ENCODE measurements around the gene VWA8. TPM values are rescaled to one million over a fixed set of nuclear protein-coding genes. Genes with fewer than 3 reads are reported as not detected.

The VWA8 gene
- total and polyA plus RNA-seq, 7 experiments from 2014 or later = 4.8 to 26.3 (median 21.6) TPM

GRCh38 chr13:41833831-41834230 lies 127.1 kb downstream of the VWA8 start:
- H3K27ac ChIP-seq (ENCODE audit: low read depth, low read length) = no peak overlapping the region
- intact Hi-C loops (cut with micrococcal nuclease) = no loop called here
- Mint-ChIP-seq H3K9me3 (peaks cover 0 to 5% (median 0%) of the 10 kb centered on the region in 11 donors), H3K4me3 (no peak overlapping the region), H3K4me1 (peaks cover 0 to 2% (median 0%) of the 10 kb centered on the region in 7 donors), H3K27me3 (no peaks in the 10 kb centered on the region), H3K36me3 (peaks cover 5 to 60% (median 43%) of the 10 kb centered on the region in 5 donors), H3K27ac (no peak overlapping the region)
- DNase-seq (no peak), ATAC-seq (no peak)
- no peak overlapping the region for H3K4me3 ChIP-seq (ENCODE audit: low read length)
- H3K4me1 ChIP-seq (ENCODE audit: control insufficient read depth in 2 of 2, insufficient read depth in 2 of 2, low read length in 2 of 2) = no peaks in the 10 kb centered on the region
- no peaks in the 10 kb centered on the region for H3K27me3 ChIP-seq (ENCODE audit: control insufficient read depth in 2 of 2, insufficient read depth in 2 of 2, low read length in 2 of 2)
- ChIA-PET CTCF (interaction anchor here (0.7 kb wide), 1 partner anchor 164 kb away, joined by 4 read pairs; no protein-coding TSS in a partner anchor), POLR2A (no interaction called here)
- H3K9me3 ChIP-seq (ENCODE audit: control insufficient read depth in 2 of 3, low read length in 3 of 3) = no peaks in the 10 kb centered on the region
- peaks cover 0 to 12% (median 0%) of the 10 kb centered on the region in 3 experiments for H3K36me3 ChIP-seq (ENCODE audit: control insufficient read depth in 2 of 3, insufficient read depth in 3 of 3, low read length in 3 of 3)

GRCh38 chr13:41833201-41833600 lies 127.7 kb downstream of the VWA8 start:
- CTCF ChIA-PET = no interaction called here
- no peak for DNase-seq
- no peak overlapping the region for H3K4me3 ChIP-seq (ENCODE audit: low read length)
- intact Hi-C loops (cut with micrococcal nuclease) = no loop called here
- Mint-ChIP-seq H3K27ac (no peak overlapping the region), H3K4me1 (peaks cover 0 to 2% (median 0%) of the 10 kb centered on the region in 7 donors), H3K27me3 (no peaks in the 10 kb centered on the region), H3K36me3 (peaks cover 5 to 62% (median 44%) of the 10 kb centered on the region in 5 donors), H3K4me3 (no peak overlapping the region), H3K9me3 (peaks cover 0 to 5% (median 0%) of the 10 kb centered on the region in 11 donors)
- H3K27me3 ChIP-seq (ENCODE audit: control insufficient read depth in 2 of 2, insufficient read depth in 2 of 2, low read length in 2 of 2) = no peaks in the 10 kb centered on the region
- no peak for ATAC-seq
- POLR2A ChIA-PET = no interaction called here
- H3K36me3 ChIP-seq (ENCODE audit: control insufficient read depth in 2 of 3, insufficient read depth in 3 of 3, low read length in 3 of 3) = peaks cover 0 to 12% (median 0%) of the 10 kb centered on the region in 3 experiments
- no peaks in the 10 kb centered on the region for H3K9me3 ChIP-seq (ENCODE audit: control insufficient read depth in 2 of 3, low read length in 3 of 3)
- no peak overlapping the region for H3K27ac ChIP-seq (ENCODE audit: low read depth, low read length)
- H3K4me1 ChIP-seq (ENCODE audit: control insufficient read depth in 2 of 2, insufficient read depth in 2 of 2, low read length in 2 of 2) = no peaks in the 10 kb centered on the region

GRCh38 chr13:41827507-41828213 lies 133.2 kb downstream of the VWA8 start:
- H3K27me3 ChIP-seq (ENCODE audit: control insufficient read depth in 2 of 2, insufficient read depth in 2 of 2, low read length in 2 of 2) = no peaks in the 10 kb centered on the region
- Mint-ChIP-seq H3K4me3 (no peak overlapping the region), H3K9me3 (no peaks in the 10 kb centered on the region), H3K36me3 (peaks cover 0 to 54% (median 34%) of the 10 kb centered on the region in 5 donors), H3K27me3 (no peaks in the 10 kb centered on the region), H3K4me1 (peaks cover 0 to 2% (median 0%) of the 10 kb centered on the region in 7 donors), H3K27ac (no peak overlapping the region)
- POLR2A ChIA-PET = no interaction called here
- no peaks in the 10 kb centered on the region for H3K4me1 ChIP-seq (ENCODE audit: control insufficient read depth in 2 of 2, insufficient read depth in 2 of 2, low read length in 2 of 2)
- no peak overlapping the region for H3K27ac ChIP-seq (ENCODE audit: low read depth, low read length)
- H3K9me3 ChIP-seq (ENCODE audit: control insufficient read depth in 2 of 3, low read length in 3 of 3) = no peaks in the 10 kb centered on the region
- DNase-seq = no peak
- H3K36me3 ChIP-seq (ENCODE audit: control insufficient read depth in 2 of 3, insufficient read depth in 3 of 3, low read length in 3 of 3) = peaks cover 0 to 15% (median 0%) of the 10 kb centered on the region in 3 experiments
- no peak overlapping the region for H3K4me3 ChIP-seq (ENCODE audit: low read length)
- no peak for ATAC-seq
- CTCF ChIA-PET = no interaction called here
- intact Hi-C loops (cut with micrococcal nuclease) = no loop called here

- Histone ChIP-seq H3K4me3 (ENCODE audit: low read length) (no peak overlapping the region), H3K9me3 (ENCODE audit: control insufficient read depth in 2 of 3, low read length in 3 of 3) (no peaks in the 10 kb centered on the region), H3K27me3 (ENCODE audit: control insufficient read depth in 2 of 2, insufficient read depth in 2 of 2, low read length in 2 of 2) (no peaks in the 10 kb centered on the region), H3K27ac (ENCODE audit: low read depth, low read length) (no peak overlapping the region), H3K4me1 (ENCODE audit: control insufficient read depth in 2 of 2, insufficient read depth in 2 of 2, low read length in 2 of 2) (no peaks in the 10 kb centered on the region), H3K36me3 (ENCODE audit: control insufficient read depth in 2 of 3, insufficient read depth in 3 of 3, low read length in 3 of 3) (peaks cover 0 to 15% (median 0%) of the 10 kb centered on the region in 3 experiments)
- ChIA-PET POLR2A (no interaction called here), CTCF (no interaction called here)
- Mint-ChIP-seq H3K36me3 (peaks cover 0 to 61% (median 28%) of the 10 kb centered on the region in 5 donors), H3K27ac (no peak overlapping the region), H3K27me3 (no peaks in the 10 kb centered on the region), H3K4me1 (peaks cover 0 to 5% (median 0%) of the 10 kb centered on the region in 7 donors), H3K9me3 (no peaks in the 10 kb centered on the region), H3K4me3 (no peak overlapping the region)
- no peak for DNase-seq
- ATAC-seq = no peak
- intact Hi-C loops (cut with micrococcal nuclease) = no loop called here
These were observed 135.2 kb downstream of the VWA8 start for GRCh38 chr13:41825691-41826090.

GRCh38 chr13:41823476-41823875 lies 137.4 kb downstream of the VWA8 start:
- CTCF ChIA-PET = no interaction called here
- H3K27me3 Mint-ChIP-seq = no peaks in the 10 kb centered on the region
- no peak overlapping the region for H3K27ac Mint-ChIP-seq
- H3K9me3 ChIP-seq (ENCODE audit: control insufficient read depth in 2 of 3, low read length in 3 of 3) = no peaks in the 10 kb centered on the region
- peaks cover 0 to 68% (median 26%) of the 10 kb centered on the region in 5 donors for H3K36me3 Mint-ChIP-seq
- H3K4me3 ChIP-seq (ENCODE audit: low read length) = no peak overlapping the region
- ATAC-seq (no peak), DNase-seq (no peak)
- peaks cover 0 to 14% (median 0%) of the 10 kb centered on the region in 3 experiments for H3K36me3 ChIP-seq (ENCODE audit: control insufficient read depth in 2 of 3, insufficient read depth in 3 of 3, low read length in 3 of 3)
- no peaks in the 10 kb centered on the region for H3K4me1 ChIP-seq (ENCODE audit: control insufficient read depth in 2 of 2, insufficient read depth in 2 of 2, low read length in 2 of 2)
- intact Hi-C loops (cut with micrococcal nuclease) = no loop called here
- H3K4me3 Mint-ChIP-seq = no peak overlapping the region
- peaks cover 0 to 5% (median 0%) of the 10 kb centered on the region in 7 donors for H3K4me1 Mint-ChIP-seq
- no peak overlapping the region for H3K27ac ChIP-seq (ENCODE audit: low read depth, low read length)
- POLR2A ChIA-PET = no interaction called here
- no peaks in the 10 kb centered on the region for H3K27me3 ChIP-seq (ENCODE audit: control insufficient read depth in 2 of 2, insufficient read depth in 2 of 2, low read length in 2 of 2)
- H3K9me3 Mint-ChIP-seq = no peaks in the 10 kb centered on the region

- ChIA-PET POLR2A (no interaction called here), CTCF (no interaction called here)
- Histone ChIP-seq H3K9me3 (ENCODE audit: control insufficient read depth in 2 of 3, low read length in 3 of 3) (no peaks in the 10 kb centered on the region), H3K27me3 (ENCODE audit: control insufficient read depth in 2 of 2, insufficient read depth in 2 of 2, low read length in 2 of 2) (no peaks in the 10 kb centered on the region), H3K36me3 (ENCODE audit: control insufficient read depth in 2 of 3, insufficient read depth in 3 of 3, low read length in 3 of 3) (peaks cover 0 to 10% (median 0%) of the 10 kb centered on the region in 3 experiments), H3K27ac (ENCODE audit: low read depth, low read length) (no peak overlapping the region), H3K4me3 (ENCODE audit: low read length) (no peak overlapping the region), H3K4me1 (ENCODE audit: control insufficient read depth in 2 of 2, insufficient read depth in 2 of 2, low read length in 2 of 2) (no peaks in the 10 kb centered on the region)
- DNase-seq (no peak), ATAC-seq (no peak)
- H3K9me3 Mint-ChIP-seq = no peaks in the 10 kb centered on the region
- H3K36me3 Mint-ChIP-seq = peaks cover 0 to 67% (median 30%) of the 10 kb centered on the region in 5 donors
- H3K27me3 Mint-ChIP-seq = no peaks in the 10 kb centered on the region
- intact Hi-C loops (cut with micrococcal nuclease) = no loop called here
- H3K4me1 Mint-ChIP-seq = peaks cover 0 to 5% (median 0%) of the 10 kb centered on the region in 7 donors
- no peak overlapping the region for H3K27ac Mint-ChIP-seq
- no peak overlapping the region for H3K4me3 Mint-ChIP-seq
These were observed 138.3 kb downstream of the VWA8 start for GRCh38 chr13:41822560-41822959.

- peaks cover 0 to 5% (median 0%) of the 10 kb centered on the region in 7 donors for H3K4me1 Mint-ChIP-seq
- no peaks in the 10 kb centered on the region for H3K27me3 ChIP-seq (ENCODE audit: control insufficient read depth in 2 of 2, insufficient read depth in 2 of 2, low read length in 2 of 2)
- no peaks in the 10 kb centered on the region for H3K27me3 Mint-ChIP-seq
- ATAC-seq (no peak), DNase-seq (no peak)
- intact Hi-C loops (cut with micrococcal nuclease) = no loop called here
- CTCF ChIA-PET = no interaction called here
- peaks cover 2 to 68% (median 31%) of the 10 kb centered on the region in 5 donors for H3K36me3 Mint-ChIP-seq
- H3K27ac ChIP-seq (ENCODE audit: low read depth, low read length) = no peak overlapping the region
- H3K4me3 ChIP-seq (ENCODE audit: low read length) = no peak overlapping the region
- no peak overlapping the region for H3K4me3 Mint-ChIP-seq
- peak overlapping the region in 1 of 9 donors; percentile 79 for H3K27ac Mint-ChIP-seq
- H3K9me3 ChIP-seq (ENCODE audit: control insufficient read depth in 2 of 3, low read length in 3 of 3) = no peaks in the 10 kb centered on the region
- POLR2A ChIA-PET = no interaction called here
- no peaks in the 10 kb centered on the region for H3K4me1 ChIP-seq (ENCODE audit: control insufficient read depth in 2 of 2, insufficient read depth in 2 of 2, low read length in 2 of 2)
- peaks cover 0 to 9% (median 0%) of the 10 kb centered on the region in 3 experiments for H3K36me3 ChIP-seq (ENCODE audit: control insufficient read depth in 2 of 3, insufficient read depth in 3 of 3, low read length in 3 of 3)
- peaks cover 0 to under 1% (median 0%) of the 10 kb centered on the region in 11 donors for H3K9me3 Mint-ChIP-seq
These were observed 139.7 kb downstream of the VWA8 start for GRCh38 chr13:41821238-41821594.
